HCT116 (cell line): ENCODE data around the gene CACNA1C.

Experiments
- CTCF ChIP-seq, 3 experiments: fragments of 200-600 bp in 1 of 3; sonication (generic) in 1 of 3; IDR thresholded peaks in 2 of 3; conservative IDR thresholded peaks in 1 of 3; 2 replicates each; pipeline ENCODE4 v1.5.1; 2012 to 2017; ENCODE audit warnings: low read depth in 2 of 3, low read length in 2 of 3, antibody characterized with exemption in 1 of 3, borderline replicate concordance in 1 of 3, control low read depth in 1 of 3, mild to moderate bottlenecking in 1 of 3, mixed read lengths in 1 of 3, mixed run types in 1 of 3, moderate library complexity in 1 of 3; ENCODE audit not compliant: insufficient read depth in 1 of 3
- EGR1 ChIP-seq: IDR thresholded peaks from 2 replicates; pipeline ENCODE4 v1.6.1; 2012; ENCODE audit warnings: low read depth
- EZH2 ChIP-seq: fragments of 200-600 bp; sonication (generic); IDR thresholded peaks from 2 replicates; pipeline ENCODE4 v1.6.1; 2017; ENCODE audit warnings: antibody characterized with exemption, mixed run types
- JUND ChIP-seq: IDR thresholded peaks from 2 replicates; pipeline ENCODE4 v1.6.1; 2012
- POLR2A ChIP-seq: IDR thresholded peaks from 2 replicates; pipeline ENCODE4 v1.7.0; 2011; ENCODE audit warnings: borderline replicate concordance; ENCODE audit not compliant: insufficient read depth, insufficient read length; ENCODE audit errors: extremely low read depth
- POLR2AphosphoS5 ChIP-seq: IDR thresholded peaks from 2 replicates; pipeline ENCODE4 v1.6.1; 2011; ENCODE audit warnings: mild to moderate bottlenecking, low read depth, low read length, moderate library complexity
- RAD21 ChIP-seq: IDR thresholded peaks from 2 replicates; pipeline ENCODE4 v1.6.1; 2012; ENCODE audit warnings: low read depth, mild to moderate bottlenecking
- REST ChIP-seq: IDR thresholded peaks from 2 replicates; pipeline ENCODE4 v1.6.1; 2012; ENCODE audit warnings: low read depth
- SP1 ChIP-seq: IDR thresholded peaks from 2 replicates; pipeline ENCODE4 v1.6.1; 2012; ENCODE audit warnings: low read depth
- SRF ChIP-seq: IDR thresholded peaks from 2 replicates; pipeline ENCODE4 v1.6.1; 2012; ENCODE audit warnings: low read depth
- YY1 ChIP-seq: IDR thresholded peaks from 2 replicates; pipeline ENCODE4 v1.6.1; 2011; ENCODE audit warnings: low read length, low read depth, moderate library complexity, mild to moderate bottlenecking; ENCODE audit not compliant: insufficient replicate concordance; ENCODE audit errors: extremely low read depth
- ZNF274 ChIP-seq: fragments of 200-500 bp; sonication (Bioruptor generic); IDR thresholded peaks from 2 replicates; pipeline ENCODE4 v1.6.1; 2014; ENCODE audit warnings: mild to moderate bottlenecking, low read depth, low read length, inconsistent platforms
- TF ChIP-seq, protein P1 (sequence below): IDR thresholded peaks from 2 replicates; pipeline ENCODE4 v1.6.1; 2011; ENCODE audit warnings: mild to moderate bottlenecking, low read length, moderate library complexity; ENCODE audit not compliant: insufficient replicate concordance; ENCODE audit errors: extremely low read depth
- TF ChIP-seq, protein P2 (sequence below): IDR thresholded peaks from 2 replicates; pipeline ENCODE4 v1.6.1; 2012

DNA sequence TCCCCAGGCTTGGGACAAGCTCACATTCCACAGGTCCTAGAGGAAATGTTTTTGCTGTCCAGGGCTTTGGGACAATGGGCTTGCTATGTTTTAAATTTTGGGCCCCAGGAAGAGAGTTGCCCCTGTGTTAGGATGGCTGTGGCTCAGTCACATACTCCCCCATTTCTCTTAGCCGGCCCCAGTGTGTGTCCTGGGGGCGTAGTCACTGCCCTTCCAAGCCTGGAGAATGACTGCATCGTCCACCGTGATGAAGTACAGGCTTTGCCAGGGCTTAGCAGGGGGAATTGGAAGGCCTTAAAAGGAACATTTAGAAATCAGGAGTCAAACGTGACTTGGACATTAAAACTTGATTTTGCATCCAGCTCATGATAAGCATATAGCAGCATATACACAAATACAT lies 293.6 kb downstream of the CACNA1C start:
- TF ChIP-seq POLR2AphosphoS5, result no peak
- TF ChIP-seq CTCF (IDR thresholded peaks at IDR 0.05 in 2 of 3, conservative IDR thresholded peaks at IDR 0.05 in 1 of 3; ENCODE audit: borderline replicate concordance in 1 of 3, insufficient read depth in 1 of 3, low read depth in 2 of 3, low read length in 2 of 3), result no peak
- no peak for TF ChIP-seq RAD21
- TF ChIP-seq, protein P1, sequence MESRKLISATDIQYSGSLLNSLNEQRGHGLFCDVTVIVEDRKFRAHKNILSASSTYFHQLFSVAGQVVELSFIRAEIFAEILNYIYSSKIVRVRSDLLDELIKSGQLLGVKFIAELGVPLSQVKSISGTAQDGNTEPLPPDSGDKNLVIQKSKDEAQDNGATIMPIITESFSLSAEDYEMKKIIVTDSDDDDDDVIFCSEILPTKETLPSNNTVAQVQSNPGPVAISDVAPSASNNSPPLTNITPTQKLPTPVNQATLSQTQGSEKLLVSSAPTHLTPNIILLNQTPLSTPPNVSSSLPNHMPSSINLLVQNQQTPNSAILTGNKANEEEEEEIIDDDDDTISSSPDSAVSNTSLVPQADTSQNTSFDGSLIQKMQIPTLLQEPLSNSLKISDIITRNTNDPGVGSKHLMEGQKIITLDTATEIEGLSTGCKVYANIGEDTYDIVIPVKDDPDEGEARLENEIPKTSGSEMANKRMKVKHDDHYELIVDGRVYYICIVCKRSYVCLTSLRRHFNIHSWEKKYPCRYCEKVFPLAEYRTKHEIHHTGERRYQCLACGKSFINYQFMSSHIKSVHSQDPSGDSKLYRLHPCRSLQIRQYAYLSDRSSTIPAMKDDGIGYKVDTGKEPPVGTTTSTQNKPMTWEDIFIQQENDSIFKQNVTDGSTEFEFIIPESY, result no peak
- no peak for TF ChIP-seq EZH2
- no peak for TF ChIP-seq JUND
- no peak for TF ChIP-seq REST
- no peak for TF ChIP-seq POLR2A
- no peak for TF ChIP-seq SRF
- TF ChIP-seq YY1, result no peak
- TF ChIP-seq ZNF274, result no peak
- TF ChIP-seq, protein P2, sequence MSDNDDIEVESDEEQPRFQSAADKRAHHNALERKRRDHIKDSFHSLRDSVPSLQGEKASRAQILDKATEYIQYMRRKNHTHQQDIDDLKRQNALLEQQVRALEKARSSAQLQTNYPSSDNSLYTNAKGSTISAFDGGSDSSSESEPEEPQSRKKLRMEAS, result no peak
- TF ChIP-seq SP1, result no peak
- TF ChIP-seq EGR1, result no peak
